Fibroblast of peridontal ligament (primary cell): ENCODE results near the gene JDP2.

Source experiments
- DNase-seq: peaks from one replicate; pipeline ENCODE4 v3.0.0-alpha.2; 2010; ENCODE audit errors: extremely low read depth

JDP2 gene

DNA sequence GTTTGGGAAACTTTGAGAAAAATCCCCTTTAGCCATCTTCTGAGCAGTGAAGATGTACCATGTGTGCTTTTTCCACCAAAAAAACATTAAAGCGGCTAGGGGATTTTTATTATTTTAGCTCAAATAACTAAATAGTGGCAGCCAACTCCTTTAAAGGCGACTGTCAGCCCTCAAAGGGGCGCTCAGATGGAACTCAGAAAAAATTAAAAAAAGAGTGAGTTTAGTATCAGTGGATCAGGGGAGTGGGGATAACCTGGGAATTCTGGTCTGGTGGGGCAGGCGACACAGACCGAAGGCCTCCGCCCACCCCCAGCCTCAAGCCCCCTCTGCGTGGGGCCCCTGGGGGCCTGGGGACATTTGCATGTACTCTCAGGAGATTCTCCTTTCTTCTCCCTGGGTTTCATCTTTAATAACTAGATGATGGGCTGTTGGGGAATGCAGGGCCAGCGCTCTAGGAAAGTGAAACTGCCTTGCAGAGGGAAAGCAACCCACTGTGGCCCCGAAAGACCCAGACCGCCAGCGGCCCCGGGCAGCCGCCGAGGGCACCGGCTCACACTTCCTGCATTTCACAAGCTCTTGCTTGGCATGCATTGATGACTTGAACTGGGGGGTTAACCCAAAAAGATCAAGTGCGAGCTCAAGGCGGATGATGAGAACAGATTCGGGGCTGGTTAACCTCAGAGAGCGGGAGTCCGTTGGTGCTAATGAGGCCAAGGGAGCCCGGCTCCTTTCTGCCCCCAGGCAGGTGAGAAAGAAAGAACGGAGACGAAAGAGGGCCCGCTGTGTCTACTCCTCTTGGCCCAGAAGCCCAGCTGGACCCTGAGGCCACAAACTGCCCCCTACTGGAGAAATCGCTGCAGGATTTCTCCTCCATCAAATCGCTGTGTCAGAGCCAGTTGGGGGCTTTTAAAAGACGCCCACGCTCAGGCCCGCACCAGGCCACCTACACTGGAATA lies 87.1 kb downstream of the JDP2 start:
- peak; percentile 35 for DNase-seq

- DNase-seq = peak; percentile 62
Measured at GRCh38 chr14:75515629-75515996, 87.8 kb downstream of the JDP2 start.

GRCh38 chr14:75518625-75519024 lies 90.8 kb downstream of the JDP2 start:
- DNase-seq = no peak

- no peak for DNase-seq
Measured at GRCh38 chr14:75519394-75519793, 91.6 kb downstream of the JDP2 start.

DNA sequence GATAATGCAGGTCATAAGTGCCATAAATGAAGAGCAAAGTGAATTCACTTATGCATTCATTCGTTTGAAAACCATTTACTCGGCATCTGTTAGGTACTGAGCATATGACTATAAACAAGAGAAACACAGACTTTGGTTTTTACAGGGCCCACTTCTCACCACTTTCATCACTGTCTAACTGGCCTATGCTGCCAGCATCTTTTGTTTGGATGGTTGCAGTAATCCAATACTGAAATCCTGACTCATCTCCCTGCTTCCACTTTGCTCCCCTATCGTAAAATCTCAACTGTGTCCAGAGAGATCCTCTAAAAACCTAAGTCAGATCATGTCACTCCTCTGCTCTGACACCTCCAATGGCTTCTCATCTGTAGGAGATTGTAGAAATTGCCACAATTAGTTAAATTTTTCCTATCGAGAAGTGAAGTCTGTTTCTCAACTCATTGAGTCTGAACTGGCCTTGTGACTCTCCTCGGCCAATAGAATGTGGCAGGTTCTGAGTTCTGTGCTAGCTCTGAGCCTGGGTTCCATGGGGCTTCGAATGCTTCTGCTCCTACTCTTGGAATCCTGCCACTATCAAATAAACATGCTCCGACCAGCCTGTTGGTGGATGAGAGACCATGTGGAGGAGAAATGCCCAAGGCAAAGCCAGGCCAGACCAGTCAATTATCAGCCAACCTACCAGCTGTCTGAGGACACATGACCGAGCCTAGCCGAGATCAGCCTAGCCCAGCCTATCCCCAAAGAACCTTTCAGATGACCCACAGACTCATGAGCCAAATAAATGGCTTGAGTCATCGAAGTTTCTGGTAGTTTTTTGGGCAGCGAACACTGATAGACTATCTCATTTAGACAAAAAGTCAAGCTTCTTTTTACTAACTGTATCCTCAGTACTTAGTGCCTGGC lies 92.3 kb downstream of the JDP2 start:
- peak; percentile 60 for DNase-seq

- no peak for DNase-seq
Measured at GRCh38 chr14:75520852-75521251, 93.0 kb downstream of the JDP2 start.

GRCh38 chr14:75521415-75522199 lies 93.8 kb downstream of the JDP2 start:
- no peak for DNase-seq

- no peak for DNase-seq
Measured at GRCh38 chr14:75522224-75522982, 94.6 kb downstream of the JDP2 start, which contains the start of gene BATF. BATF (plus strand) TSS chr14:75522469; CDS start chr14:75522683, 214 bp downstream.

GRCh38 chr14:75522983-75523318 lies 95.1 kb downstream of the JDP2 start:
- no peak for DNase-seq
